ENCODE measurements around the gene CNFN. TPM values are rescaled to one million over a fixed set of nuclear protein-coding genes. Genes with fewer than 3 reads are reported as not detected.

The CNFN gene
- total RNA-seq, 1 experiment from 2014 or later: 4.6 TPM

DNA sequence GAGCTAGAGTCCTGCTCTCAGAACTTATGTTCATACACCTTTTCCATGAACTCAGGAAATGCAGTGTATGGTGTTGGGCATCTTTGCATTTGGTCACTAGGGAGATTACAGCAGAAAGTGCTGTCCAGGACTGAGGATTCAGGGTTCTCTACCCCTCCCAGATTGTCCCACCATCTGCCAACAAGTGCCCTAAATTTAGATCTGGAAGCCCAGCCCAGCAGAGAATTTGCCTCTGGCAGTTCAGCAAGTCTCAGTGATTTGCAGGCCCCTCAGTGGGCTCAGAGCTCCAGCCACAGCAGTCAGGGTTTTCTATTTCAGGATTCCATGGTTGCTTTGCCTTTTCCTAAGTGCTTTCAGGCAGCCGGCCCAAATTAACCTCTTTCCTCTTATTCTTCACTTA is 23.4 kb downstream of the CNFN start:
- BruUV-seq (replicated peaks): no TSS peak
- Histone ChIP-seq H3K36me3 (ENCODE audit: control insufficient read depth, insufficient read depth, low read length) (no peaks in the 10 kb centered on the region), H3K27me3 (ENCODE audit: control insufficient read depth, insufficient read depth, low read length) (no peaks in the 10 kb centered on the region), H3K4me3 (ENCODE audit: low read depth in 2 of 2, low read length in 2 of 2) (no peak overlapping the region), H3K9me3 (ENCODE audit: control insufficient read depth, insufficient read depth, low read depth, low read length) (no peaks in the 10 kb centered on the region), H3K4me1 (ENCODE audit: control insufficient read depth, insufficient read depth, low read length) (no peaks in the 10 kb centered on the region), H3K27ac (ENCODE audit: low read length) (no peak overlapping the region)
- no peak for ATAC-seq
- in situ Hi-C loops (cut with HindIII; ENCODE audit: low pct_unique_long_range_greater_than_20kb, low sequenced_read_pairs) (no loop called here), intact Hi-C loops (cut with micrococcal nuclease; ENCODE audit: unreplicated experiment) (no loop called here)
- TF ChIP-seq SIN3A (IDR thresholded peaks at IDR 0.05; ENCODE audit: borderline replicate concordance, insufficient read depth, low read depth, low read length): no peak
- TF ChIP-seq TCF7L2 (IDR thresholded peaks at IDR 0.05; ENCODE audit: low read depth, low read length): no peak
- TF ChIP-seq POLR2AphosphoS5 (IDR thresholded peaks at IDR 0.05; ENCODE audit: low read depth, low read length): no peak
- TF ChIP-seq, protein P1, sequence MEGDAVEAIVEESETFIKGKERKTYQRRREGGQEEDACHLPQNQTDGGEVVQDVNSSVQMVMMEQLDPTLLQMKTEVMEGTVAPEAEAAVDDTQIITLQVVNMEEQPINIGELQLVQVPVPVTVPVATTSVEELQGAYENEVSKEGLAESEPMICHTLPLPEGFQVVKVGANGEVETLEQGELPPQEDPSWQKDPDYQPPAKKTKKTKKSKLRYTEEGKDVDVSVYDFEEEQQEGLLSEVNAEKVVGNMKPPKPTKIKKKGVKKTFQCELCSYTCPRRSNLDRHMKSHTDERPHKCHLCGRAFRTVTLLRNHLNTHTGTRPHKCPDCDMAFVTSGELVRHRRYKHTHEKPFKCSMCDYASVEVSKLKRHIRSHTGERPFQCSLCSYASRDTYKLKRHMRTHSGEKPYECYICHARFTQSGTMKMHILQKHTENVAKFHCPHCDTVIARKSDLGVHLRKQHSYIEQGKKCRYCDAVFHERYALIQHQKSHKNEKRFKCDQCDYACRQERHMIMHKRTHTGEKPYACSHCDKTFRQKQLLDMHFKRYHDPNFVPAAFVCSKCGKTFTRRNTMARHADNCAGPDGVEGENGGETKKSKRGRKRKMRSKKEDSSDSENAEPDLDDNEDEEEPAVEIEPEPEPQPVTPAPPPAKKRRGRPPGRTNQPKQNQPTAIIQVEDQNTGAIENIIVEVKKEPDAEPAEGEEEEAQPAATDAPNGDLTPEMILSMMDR (IDR thresholded peaks at IDR 0.05): no peak
- TF ChIP-seq, protein P2, sequence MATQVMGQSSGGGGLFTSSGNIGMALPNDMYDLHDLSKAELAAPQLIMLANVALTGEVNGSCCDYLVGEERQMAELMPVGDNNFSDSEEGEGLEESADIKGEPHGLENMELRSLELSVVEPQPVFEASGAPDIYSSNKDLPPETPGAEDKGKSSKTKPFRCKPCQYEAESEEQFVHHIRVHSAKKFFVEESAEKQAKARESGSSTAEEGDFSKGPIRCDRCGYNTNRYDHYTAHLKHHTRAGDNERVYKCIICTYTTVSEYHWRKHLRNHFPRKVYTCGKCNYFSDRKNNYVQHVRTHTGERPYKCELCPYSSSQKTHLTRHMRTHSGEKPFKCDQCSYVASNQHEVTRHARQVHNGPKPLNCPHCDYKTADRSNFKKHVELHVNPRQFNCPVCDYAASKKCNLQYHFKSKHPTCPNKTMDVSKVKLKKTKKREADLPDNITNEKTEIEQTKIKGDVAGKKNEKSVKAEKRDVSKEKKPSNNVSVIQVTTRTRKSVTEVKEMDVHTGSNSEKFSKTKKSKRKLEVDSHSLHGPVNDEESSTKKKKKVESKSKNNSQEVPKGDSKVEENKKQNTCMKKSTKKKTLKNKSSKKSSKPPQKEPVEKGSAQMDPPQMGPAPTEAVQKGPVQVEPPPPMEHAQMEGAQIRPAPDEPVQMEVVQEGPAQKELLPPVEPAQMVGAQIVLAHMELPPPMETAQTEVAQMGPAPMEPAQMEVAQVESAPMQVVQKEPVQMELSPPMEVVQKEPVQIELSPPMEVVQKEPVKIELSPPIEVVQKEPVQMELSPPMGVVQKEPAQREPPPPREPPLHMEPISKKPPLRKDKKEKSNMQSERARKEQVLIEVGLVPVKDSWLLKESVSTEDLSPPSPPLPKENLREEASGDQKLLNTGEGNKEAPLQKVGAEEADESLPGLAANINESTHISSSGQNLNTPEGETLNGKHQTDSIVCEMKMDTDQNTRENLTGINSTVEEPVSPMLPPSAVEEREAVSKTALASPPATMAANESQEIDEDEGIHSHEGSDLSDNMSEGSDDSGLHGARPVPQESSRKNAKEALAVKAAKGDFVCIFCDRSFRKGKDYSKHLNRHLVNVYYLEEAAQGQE (IDR thresholded peaks at IDR 0.05; ENCODE audit: insufficient read depth in 1 of 2, low read depth in 2 of 2, low read length in 1 of 2): no peak
- no peak for DNase-seq (ENCODE audit: low read depth, low spot score)
- ChIA-PET CTCF (no interaction called here), POLR2A (no interaction called here)

DNA sequence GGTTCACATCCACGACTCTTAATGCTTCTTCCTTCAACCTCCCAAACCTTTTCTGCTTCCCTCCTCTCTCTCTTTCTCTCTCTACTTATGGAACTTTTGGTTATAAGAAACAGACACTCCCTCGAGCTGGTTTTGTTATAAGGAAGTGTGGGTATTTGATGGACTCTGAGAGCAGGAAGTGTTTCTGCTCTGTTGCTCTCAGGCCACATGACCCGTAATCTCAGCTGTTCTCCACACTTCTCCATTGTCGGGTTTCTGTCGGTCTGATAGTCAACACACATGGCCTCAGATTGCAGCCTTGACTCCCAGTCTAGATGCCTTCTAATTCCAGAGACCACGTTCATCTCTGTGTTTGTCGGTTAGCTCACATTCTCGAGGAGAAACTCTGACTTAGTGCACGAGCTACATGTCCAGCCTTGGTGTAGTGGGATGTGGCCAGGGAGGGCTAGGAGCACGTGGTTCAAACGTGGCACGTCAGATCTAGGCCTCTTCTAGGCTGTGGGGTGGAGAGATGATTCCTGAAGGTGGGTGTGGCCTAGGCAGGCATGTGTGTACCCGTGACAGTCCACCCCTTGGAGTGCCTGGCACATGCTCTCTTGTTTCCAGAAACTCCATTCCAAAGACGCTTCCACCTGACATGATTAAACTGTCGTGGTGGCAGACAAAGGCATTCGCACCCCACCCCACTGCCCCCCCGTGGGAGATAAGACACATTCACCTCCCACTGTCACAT is 26.3 kb downstream of the CNFN start:
- Histone ChIP-seq H3K4me3 (ENCODE audit: low read depth in 2 of 2, low read length in 2 of 2) (no peak overlapping the region), H3K4me1 (ENCODE audit: control insufficient read depth, insufficient read depth, low read length) (no peaks in the 10 kb centered on the region), H3K27me3 (ENCODE audit: control insufficient read depth, insufficient read depth, low read length) (no peaks in the 10 kb centered on the region), H3K9me3 (ENCODE audit: control insufficient read depth, insufficient read depth, low read depth, low read length) (no peaks in the 10 kb centered on the region), H3K36me3 (ENCODE audit: control insufficient read depth, insufficient read depth, low read length) (no peaks in the 10 kb centered on the region), H3K27ac (ENCODE audit: low read length) (no peak overlapping the region)
- ChIA-PET CTCF (no interaction called here), POLR2A (no interaction called here)
- DNase-seq (ENCODE audit: low read depth, low spot score) (no peak), ATAC-seq (no peak)
- no TSS peak for BruUV-seq (replicated peaks)
- intact Hi-C loops (cut with micrococcal nuclease; ENCODE audit: unreplicated experiment) (no loop called here), in situ Hi-C loops (cut with HindIII; ENCODE audit: low pct_unique_long_range_greater_than_20kb, low sequenced_read_pairs) (no loop called here)
- TF ChIP-seq, protein P1 (IDR thresholded peaks at IDR 0.05): no peak
- TF ChIP-seq SIN3A (IDR thresholded peaks at IDR 0.05; ENCODE audit: borderline replicate concordance, insufficient read depth, low read depth, low read length) (no peak), POLR2AphosphoS5 (IDR thresholded peaks at IDR 0.05; ENCODE audit: low read depth, low read length) (no peak), TCF7L2 (IDR thresholded peaks at IDR 0.05; ENCODE audit: low read depth, low read length) (no peak)
- TF ChIP-seq, protein P2 (IDR thresholded peaks at IDR 0.05; ENCODE audit: insufficient read depth in 1 of 2, low read depth in 2 of 2, low read length in 1 of 2): no peak

Measured in Panc1 (cell line).